T-cell (primary cell): ENCODE data around the gene SLC25A41. TPM values are rescaled to one million over a fixed set of nuclear protein-coding genes. Genes with fewer than 3 reads are reported as not detected.
"Not testable (repeated sequence)": the region's sequence is repeated elsewhere in the genome, so short reads cannot be mapped to it uniquely, and the experiment has no call there.

Experiments
- ATAC-seq, 4 experiments: fragments of 200-7000 bp in 3 of 4; fragments of 150-1000 bp in 1 of 4; cut with Tn5 transposase; replicated peaks in 1 of 4; 1 replicate in 3 of 4; 2 replicates in 1 of 4; pipeline ENCODE4 v1.10.0; 2021; ENCODE audit warnings: moderate library complexity in 3 of 4, mild to moderate bottlenecking in 2 of 4, moderate number of reproducible peaks in 1 of 4
- CTCF ChIA-PET, 2 donors: fragments of 300-600 bp; sonication (Branson Sonifier 250); formaldehyde crosslinking; loops; one replicate each; lab custom pipeline; 2022; ENCODE audit warnings: antibody characterized with exemption in 2 of 2; lab: Charles Lee
- POLR2A ChIA-PET, 2 donors: fragments of 300-600 bp; sonication (Branson Sonifier 250); formaldehyde crosslinking; loops; one replicate each; lab custom pipeline; 2022; ENCODE audit warnings: antibody characterized with exemption in 2 of 2; lab: Charles Lee
- DNase-seq, 35 experiments: peaks; one replicate each; pipeline versions ENCODE4 v3.0.0 to v3.0.0-alpha.2; 2013 to 2023
- H3K27ac ChIP-seq: one replicate; pipeline ENCODE4 v1.5.1; 2013; ENCODE audit warnings: low read length
- H3K27me3 ChIP-seq, 2 experiments: replicated peaks in 1 of 2; 1 replicate in 1 of 2; 2 replicates in 1 of 2; pipeline versions ENCODE4 v1.6.1 to v1.7.0; 2013; ENCODE audit warnings: low read length in 1 of 2, mixed read lengths in 1 of 2; ENCODE audit not compliant: control insufficient read depth in 2 of 2, insufficient read depth in 2 of 2; ENCODE audit errors: extremely low read depth in 1 of 2
- H3K36me3 ChIP-seq, 2 donors: 1 replicate in 1 of 2; 2 replicates in 1 of 2; pipeline versions ENCODE4 v1.6.1 to v1.7.0; 2013; ENCODE audit warnings: low read length in 1 of 2; ENCODE audit not compliant: control insufficient read depth in 2 of 2, insufficient read depth in 1 of 2; ENCODE audit errors: extremely low read depth in 1 of 2
- H3K4me1 ChIP-seq, 2 experiments: 1 replicate in 1 of 2; 2 replicates in 1 of 2; pipeline versions ENCODE4 v1.6.1 to v1.7.0; 2013; ENCODE audit warnings: low read length in 2 of 2, mixed read lengths in 1 of 2; ENCODE audit not compliant: insufficient read depth in 2 of 2, control insufficient read depth in 1 of 2; ENCODE audit errors: extremely low read depth in 1 of 2
- H3K4me3 ChIP-seq, 2 donors: 1 replicate in 1 of 2; 2 replicates in 1 of 2; pipeline versions ENCODE4 v1.5.1 to v1.7.0; 2013; ENCODE audit warnings: mild to moderate bottlenecking in 2 of 2, low read length in 1 of 2, moderate library complexity in 1 of 2; ENCODE audit not compliant: control insufficient read depth in 1 of 2; ENCODE audit errors: extremely low read depth in 1 of 2
- H3K9me3 ChIP-seq: 2 replicates; pipeline ENCODE4 v1.7.0; 2013
- H3K27ac Mint-ChIP-seq, 2 donors: one replicate each; pipeline ENCODE4 v1.8.0; 2020 to 2021; ENCODE audit warnings: mild to moderate bottlenecking in 2 of 2, mixed read lengths in 2 of 2
- H3K27me3 Mint-ChIP-seq, 2 donors: one replicate each; pipeline ENCODE4 v1.8.0; 2021 to 2022; ENCODE audit warnings: mixed read lengths in 2 of 2
- H3K36me3 Mint-ChIP-seq: one replicate; pipeline ENCODE4 v1.8.0; 2021; ENCODE audit warnings: mixed read lengths
- H3K4me1 Mint-ChIP-seq, 3 donors: one replicate each; pipeline ENCODE4 v1.8.0; 2020 to 2022; ENCODE audit warnings: mixed read lengths in 3 of 3, mild to moderate bottlenecking in 1 of 3
- H3K4me3 Mint-ChIP-seq, 3 donors: one replicate each; pipeline ENCODE4 v1.8.0; 2020 to 2022; ENCODE audit warnings: mild to moderate bottlenecking in 3 of 3, mixed read lengths in 3 of 3, moderate library complexity in 3 of 3
- H3K9me3 Mint-ChIP-seq, 3 donors: one replicate each; pipeline ENCODE4 v1.8.0; 2020 to 2022; ENCODE audit warnings: mixed read lengths in 3 of 3
- WGBS: methylation state at CpG from one replicate; pipeline ENCODE4 v1.1.5; 2013; ENCODE audit warnings: missing lambda C conversion rate; ENCODE audit not compliant: insufficient coverage; 5-methylcytosine and 5-hydroxymethylcytosine counted together
- total RNA-seq, 35 experiments: library from RNA in 6 of 35; stranded (reverse) in 6 of 35; fragments of 120-200 nt in 1 of 35; gene quantifications; one replicate each; pipeline versions ENCODE4 v1.2.1 to v1.2.4 and lab custom pipeline; 2013 to 2026

SLC25A41 gene
- total RNA-seq, 5 donors from 2014 or later (not counting 1 experiment from before 2014, with no cell fraction given) = 0.33 to 0.35 (median 0.33) TPM; not detected in 2

GRCh38 chr19:6406401-6406800 lies 27.2 kb downstream of the SLC25A41 start:
- no peaks in the 10 kb centered on the region for H3K36me3 Mint-ChIP-seq
- H3K36me3 ChIP-seq = no peaks in the 10 kb centered on the region
- H3K27me3 ChIP-seq = no peaks in the 10 kb centered on the region
- 93% methylated on average over 5 of the region's 5 CpGs for WGBS
- no peak overlapping the region for H3K27ac Mint-ChIP-seq
- H3K4me3 ChIP-seq = no peak overlapping the region
- no peak overlapping the region for H3K27ac ChIP-seq
- DNase-seq (no peak), ATAC-seq (no peak)
- no peaks in the 10 kb centered on the region for H3K27me3 Mint-ChIP-seq
- CTCF ChIA-PET = no interaction called here
- no peaks in the 10 kb centered on the region for H3K9me3 Mint-ChIP-seq
- H3K4me1 ChIP-seq = no peaks in the 10 kb centered on the region
- POLR2A ChIA-PET = no interaction called here
- no peaks in the 10 kb centered on the region for H3K4me1 Mint-ChIP-seq
- no peaks in the 10 kb centered on the region for H3K9me3 ChIP-seq
- H3K4me3 Mint-ChIP-seq = no peak overlapping the region

- DNase-seq (no peak), ATAC-seq (no peak)
- POLR2A ChIA-PET = interaction anchor here in 1 of 2 donors (0.6 kb wide), 1 partner anchor 29 kb away, joined by 3 read pairs; no protein-coding TSS in a partner anchor
- CTCF ChIA-PET = no interaction called here
- Mint-ChIP-seq H3K4me3 (no peak overlapping the region), H3K4me1 (no peaks in the 10 kb centered on the region), H3K9me3 (no peaks in the 10 kb centered on the region), H3K27me3 (no peaks in the 10 kb centered on the region), H3K27ac (no peak overlapping the region), H3K36me3 (no peaks in the 10 kb centered on the region)
- H3K27me3 ChIP-seq = no peaks in the 10 kb centered on the region
- H3K27ac ChIP-seq = no peak overlapping the region
- WGBS = 79% methylated on average over 15 of the region's 22 CpGs
- no peaks in the 10 kb centered on the region for H3K9me3 ChIP-seq
- no peaks in the 10 kb centered on the region for H3K36me3 ChIP-seq
- H3K4me1 ChIP-seq = no peaks in the 10 kb centered on the region
- no peak overlapping the region for H3K4me3 ChIP-seq
Observed at GRCh38 chr19:6402837-6403608, 30.5 kb downstream of the SLC25A41 start.

- Histone ChIP-seq H3K36me3 (no peaks in the 10 kb centered on the region), H3K4me1 (no peaks in the 10 kb centered on the region), H3K27ac (no peak overlapping the region), H3K9me3 (no peaks in the 10 kb centered on the region), H3K27me3 (no peaks in the 10 kb centered on the region), H3K4me3 (no peak overlapping the region)
- ChIA-PET POLR2A (interaction anchor here in 1 of 2 donors (0.6 kb wide), 1 partner anchor 130 kb away, joined by 5 read pairs; no protein-coding TSS in a partner anchor), CTCF (no interaction called here)
- Mint-ChIP-seq H3K4me3 (no peak overlapping the region), H3K9me3 (no peaks in the 10 kb centered on the region), H3K4me1 (no peaks in the 10 kb centered on the region), H3K27me3 (no peaks in the 10 kb centered on the region), H3K36me3 (no peaks in the 10 kb centered on the region), H3K27ac (no peak overlapping the region)
- no peak for DNase-seq
- WGBS = 81% methylated on average over 7 of the region's 10 CpGs
- ATAC-seq = no peak
Observed at GRCh38 chr19:6402058-6402457, 31.5 kb downstream of the SLC25A41 start.

GRCh38 chr19:6400062-6400944 lies 33.3 kb downstream of the SLC25A41 start:
- CTCF ChIA-PET, H3K9me3 Mint-ChIP-seq, H3K27ac Mint-ChIP-seq: not testable (repeated sequence)

GRCh38 chr19:6396305-6396704 lies 37.3 kb downstream of the SLC25A41 start:
- ChIA-PET CTCF (interaction anchor here in 1 of 2 donors (0.6 kb wide), 1 partner anchor 1855 kb away, joined by 3 read pairs; no protein-coding TSS in a partner anchor), POLR2A (interaction anchor here in 1 of 2 donors (0.5 kb wide), 2 partner anchors 9 to 138 kb away, joined by 3 read pairs; no protein-coding TSS in a partner anchor)
- ATAC-seq = no peak
- peaks cover 19 to 25% (median 20%) of the 10 kb centered on the region in 3 donors for H3K4me1 Mint-ChIP-seq
- Histone ChIP-seq H3K4me1 (peaks cover 0 to 18% of the 10 kb centered on the region in 2 experiments), H3K9me3 (no peaks in the 10 kb centered on the region), H3K27me3 (no peaks in the 10 kb centered on the region), H3K36me3 (no peaks in the 10 kb centered on the region), H3K27ac (no peak overlapping the region), H3K4me3 (no peak overlapping the region)
- DNase-seq = no peak
- no peak overlapping the region for H3K4me3 Mint-ChIP-seq
- 93% methylated on average over 11 of the region's 12 CpGs for WGBS
- H3K27ac Mint-ChIP-seq = no peak overlapping the region
- H3K27me3 Mint-ChIP-seq = no peaks in the 10 kb centered on the region
- H3K36me3 Mint-ChIP-seq = no peaks in the 10 kb centered on the region
- no peaks in the 10 kb centered on the region for H3K9me3 Mint-ChIP-seq

More at GRCh38 chr19:6400062-6400944, 33.3 kb downstream of the SLC25A41 start:
- H3K27me3 ChIP-seq, H3K4me3 ChIP-seq, H3K4me1 ChIP-seq, POLR2A ChIA-PET, H3K9me3 ChIP-seq, H3K27ac ChIP-seq, H3K36me3 Mint-ChIP-seq, H3K36me3 ChIP-seq, H3K4me3 Mint-ChIP-seq, ATAC-seq, H3K4me1 Mint-ChIP-seq, H3K27me3 Mint-ChIP-seq, DNase-seq: not testable (repeated sequence)
- 86% methylated on average over 10 of the region's 23 CpGs for WGBS

- peaks cover 0 to 4% of the 10 kb centered on the region in 2 donors for H3K36me3 ChIP-seq
- Mint-ChIP-seq H3K27ac (peak overlapping the region in 1 of 2 donors; percentile 13), H3K4me1 (peaks cover 23 to 32% (median 24%) of the 10 kb centered on the region in 3 donors), H3K4me3 (peak overlapping the region; percentile 50 to 96 (median 70)), H3K9me3 (no peaks in the 10 kb centered on the region), H3K36me3 (peaks cover 4% of the 10 kb centered on the region), H3K27me3 (no peaks in the 10 kb centered on the region)
- CTCF ChIA-PET = no interaction called here
- ATAC-seq (no peak), DNase-seq (no peak)
- H3K27me3 ChIP-seq = no peaks in the 10 kb centered on the region
- H3K4me1 ChIP-seq = peaks cover 0 to 23% of the 10 kb centered on the region in 2 experiments
- 89% methylated on average over 3 of the region's 3 CpGs for WGBS
- no peaks in the 10 kb centered on the region for H3K9me3 ChIP-seq
- H3K4me3 ChIP-seq = no peak overlapping the region
- POLR2A ChIA-PET = interaction anchor here (0.5 to 0.7 kb wide), 2 partner anchors 108 to 113 kb away, joined by 3 to 8 read pairs; no protein-coding TSS in a partner anchor
- H3K27ac ChIP-seq = no peak overlapping the region
Observed at GRCh38 chr19:6394831-6395230, 38.7 kb downstream of the SLC25A41 start.
